H1 (cell line): ENCODE results near the gene KCTD8. TPM values are rescaled to one million over a fixed set of nuclear protein-coding genes. Genes with fewer than 3 reads are reported as not detected.

Experiments
- POU5F1 ChIP-seq: IDR thresholded peaks from 2 replicates; pipeline ENCODE4 v1.6.1; 2011; ENCODE audit warnings: low read depth, mild to moderate bottlenecking, low read length, moderate library complexity
- polyA plus RNA-seq, 7 experiments: library from polyadenylated mRNA; depleted of rRNA in 3 of 7; stranded (reverse) in 5 of 7; unstranded in 2 of 7; fragments of >200 nt in 5 of 7; fragments of 200-250 nt in 2 of 7; gene quantifications; 1 replicate in 5 of 7; 2 replicates in 1 of 7; 4 replicates in 1 of 7; pipeline versions ENCODE4 v1.2.1 to v1.2.3, GENCODE V29; 2011 to 2013; ENCODE audit warnings: missing spikeins in 2 of 7, mixed read lengths in 2 of 7
- total RNA-seq: library from RNA; stranded (reverse); fragmentation: NEBNext Ultra II Directional; extraction: Animal tissue kit (Norgen Biotek cat#: 25700); gene quantifications from 2 replicates; pipeline ENCODE4 v1.2.1, GENCODE V29; 2021

The KCTD8 gene
- total and polyA plus RNA-seq, 2 of the 8 experiments (the other 6 are each of a cell fraction or from before 2014, with no cell fraction given) = 2.9 to 3.7 TPM

DNA sequence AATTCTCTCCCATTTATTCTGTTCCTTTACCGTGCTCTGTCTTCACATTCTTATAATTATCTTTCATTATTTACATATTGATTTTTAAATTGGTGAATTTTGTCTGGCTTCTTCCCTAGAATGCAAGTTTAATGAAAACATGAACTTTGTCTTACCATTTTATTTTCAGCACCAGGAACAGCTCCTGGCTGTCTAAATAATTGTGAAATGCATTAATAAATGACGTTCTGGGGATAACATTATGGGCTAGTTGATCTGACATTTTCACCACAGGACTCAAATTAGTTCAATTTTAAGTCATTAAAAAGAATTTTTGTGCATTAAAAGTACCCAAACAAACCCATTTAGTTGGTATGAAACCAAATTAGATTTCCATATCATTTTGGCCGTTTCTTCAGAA lies 97.5 kb downstream of the KCTD8 start (continued):
- no peak for TF ChIP-seq POU5F1
